HepG2 (cell line): ENCODE data around the gene IL27RA. TPM values are rescaled to one million over a fixed set of nuclear protein-coding genes. Genes with fewer than 3 reads are reported as not detected.

ENCODE experiments used
- ATAD3A ChIP-seq: sonication (generic); formaldehyde crosslinking; IDR thresholded peaks from 2 replicates; pipeline ENCODE4 v1.4.0; 2020; ENCODE audit warnings: missing genetic modification reagents
- ATF2 ChIP-seq: sonication (generic); formaldehyde crosslinking; IDR thresholded peaks from 2 replicates; pipeline ENCODE4 v1.4.0; 2020; ENCODE audit warnings: missing genetic modification reagents
- E2F2 ChIP-seq: sonication (generic); formaldehyde crosslinking; IDR thresholded peaks from 2 replicates; pipeline ENCODE4 v1.4.0; 2020; ENCODE audit warnings: missing genetic modification reagents, borderline replicate concordance
- FIP1L1 ChIP-seq: fragments of 200-400 bp; formaldehyde crosslinking; IDR thresholded peaks from 2 replicates; pipeline ENCODE4 v1.6.1; 2018; ENCODE audit warnings: low read depth, mild to moderate bottlenecking, low read length, moderate library complexity, borderline replicate concordance; ENCODE audit not compliant: insufficient read depth
- HOXA5 ChIP-seq: sonication (generic); formaldehyde crosslinking; IDR thresholded peaks from 2 replicates; pipeline ENCODE4 v1.4.0; 2020; ENCODE audit warnings: missing genetic modification reagents
- MYC ChIP-seq: sonication (generic); formaldehyde crosslinking; IDR thresholded peaks from 2 replicates; pipeline ENCODE4 v1.9.0; 2021; ENCODE audit warnings: missing genetic modification reagents, borderline replicate concordance
- NFAT5 ChIP-seq: sonication (generic); formaldehyde crosslinking; IDR thresholded peaks from 2 replicates; pipeline ENCODE4 v1.4.0; 2020; ENCODE audit warnings: missing genetic modification reagents
- PHB2 ChIP-seq: fragments of 450-650 bp; IDR thresholded peaks from 2 replicates; pipeline ENCODE4 v1.6.1; 2018; ENCODE audit not compliant: partially characterized antibody
- TCF7 ChIP-seq: sonication (generic); IDR thresholded peaks from 2 replicates; pipeline ENCODE4 v1.6.1; 2016; ENCODE audit warnings: antibody characterized with exemption, low read depth
- U2AF2 ChIP-seq: fragments of 200-400 bp; formaldehyde crosslinking; IDR thresholded peaks from 2 replicates; pipeline ENCODE4 v1.6.1; 2017; ENCODE audit warnings: low read depth, mild to moderate bottlenecking, low read length
- ZBTB42 ChIP-seq: sonication (generic); formaldehyde crosslinking; IDR thresholded peaks from 2 replicates; pipeline ENCODE4 v1.5.0; 2020; ENCODE audit warnings: mild to moderate bottlenecking, missing genetic modification reagents
- ZC3H4 ChIP-seq: sonication (generic); formaldehyde crosslinking; IDR thresholded peaks from 2 replicates; pipeline ENCODE4 v1.4.0; 2020; ENCODE audit warnings: missing genetic modification reagents, borderline replicate concordance
- ZIK1 ChIP-seq: sonication (generic); formaldehyde crosslinking; IDR thresholded peaks from 2 replicates; pipeline ENCODE4 v1.5.0; 2020; ENCODE audit warnings: mild to moderate bottlenecking, low read depth, missing genetic modification reagents, borderline replicate concordance
- ZNF160 ChIP-seq: sonication (generic); formaldehyde crosslinking; IDR thresholded peaks from 2 replicates; pipeline ENCODE4 v1.8.0; 2022; ENCODE audit warnings: mild to moderate bottlenecking, inconsistent platforms, missing genetic modification reagents
- ZNF230 ChIP-seq: sonication (generic); formaldehyde crosslinking; IDR thresholded peaks from 2 replicates; pipeline ENCODE4 v1.4.0; 2020; ENCODE audit warnings: mild to moderate bottlenecking, missing genetic modification reagents
- ZNF253 ChIP-seq: sonication (generic); formaldehyde crosslinking; IDR thresholded peaks from 2 replicates; pipeline ENCODE4 v1.8.0; 2022; ENCODE audit warnings: mild to moderate bottlenecking, missing genetic modification reagents, borderline replicate concordance
- ZNF280B ChIP-seq: sonication (generic); formaldehyde crosslinking; IDR thresholded peaks from 2 replicates; pipeline ENCODE4 v1.5.0; 2020; ENCODE audit warnings: missing genetic modification reagents, mild to moderate bottlenecking, borderline replicate concordance
- ZNF740 ChIP-seq: sonication (generic); formaldehyde crosslinking; IDR thresholded peaks from 2 replicates; pipeline ENCODE4 v1.4.0; 2020; ENCODE audit warnings: missing genetic modification reagents
- ZNF878 ChIP-seq: sonication (generic); formaldehyde crosslinking; IDR thresholded peaks from 2 replicates; pipeline ENCODE4 v1.8.1; 2023; ENCODE audit warnings: mild to moderate bottlenecking, missing genetic modification reagents, moderate library complexity
- ZSCAN9 ChIP-seq: IDR thresholded peaks from 2 replicates; pipeline ENCODE4 v1.6.1; 2016; ENCODE audit warnings: borderline replicate concordance
- polyA plus RNA-seq, 8 experiments: library from polyadenylated mRNA; depleted of rRNA in 3 of 8; stranded (reverse) in 7 of 8; unstranded in 1 of 8; fragments of >200 nt; fragmentation: Illumina TruSeq in 4 of 8; extraction: Trizol in 4 of 8; gene quantifications; 2 replicates each; pipeline versions ENCODE4 v1.2.1 to v1.2.3, GENCODE V29; 2011 to 2016; ENCODE audit warnings: low read depth in 4 of 8, missing spikeins in 1 of 8, mixed read lengths in 1 of 8; ENCODE audit not compliant: insufficient read depth in 1 of 8
- total RNA-seq, 5 experiments: library from RNA; depleted of rRNA; stranded (reverse); fragments of >200 nt; fragmentation: Illumina TruSeq; extraction: Trizol; gene quantifications; 2 replicates each; pipeline ENCODE4 v1.2.3, GENCODE V29; 2016; ENCODE audit warnings: low read depth in 1 of 5

The IL27RA gene
- total and polyA plus RNA-seq, 2 of the 13 experiments (the other 11 are each of a cell fraction or from before 2014, with no cell fraction given): 3.5 to 8.1 TPM

- TF ChIP-seq ATF2 (CRISPR knock-in tag) (0 out of 2 replicates have a peak, but pooled peaks have one; percentile 15), ZNF230 (CRISPR knock-in tag) (0 out of 2 replicates have a peak, but pooled peaks have one; percentile 6), MYC (CRISPR knock-in tag) (no peak), ZBTB42 (CRISPR knock-in tag) (no peak), FIP1L1 (no peak), ZNF878 (no peak), ZC3H4 (no peak), ATAD3A (no peak), E2F2 (CRISPR knock-in tag) (no peak), ZNF740 (no peak), ZNF160 (no peak), ZNF280B (CRISPR knock-in tag) (0 out of 2 replicates have a peak, but pooled peaks have one; percentile 15), HOXA5 (no peak), PHB2 (no peak), ZNF253 (CRISPR knock-in tag) (no peak), ZIK1 (no peak), TCF7 (no peak), ZSCAN9 (CRISPR knock-in tag) (no peak), U2AF2 (no peak), NFAT5 (no peak)
These were observed 41.1 kb downstream of the IL27RA start, which contains the start of gene MISP3 (continued) for GRCh38 chr19:14072535-14073260.
